ENCODE measurements around the gene LRFN4. TPM values are rescaled to one million over a fixed set of nuclear protein-coding genes. Genes with fewer than 3 reads are reported as not detected.

Gene LRFN4
- 46.0 TPM for total RNA-seq

GRCh38 chr11:66856496-66857233 is at the start of gene LRFN4:
Gene LRFN4, plus strand, starts transcription at chr11:66857064. Its CDS starts 681 bp downstream, at chr11:66857745.

GRCh38 chr11:66842896-66843775 is 13.7 kb upstream of the LRFN4 start, which contains the start of gene RCE1:
Gene RCE1, plus strand, starts transcription at chr11:66843441. Its CDS starts 15 bp downstream, at chr11:66843456.

Other genes with a start within 250 kb of the LRFN4 start
- 82.3 TPM for gene RBM14, start 240.4 kb upstream of the LRFN4 start, total RNA-seq
- gene RBM4, start 218.4 kb upstream of the LRFN4 start, total RNA-seq, result 167 TPM
- gene RBM4B, start 179.2 kb upstream of the LRFN4 start, total RNA-seq, result 110 TPM
- gene SPTBN2, start 127.8 kb upstream of the LRFN4 start, total RNA-seq, result 182 TPM
- gene RCE1, start 13.6 kb upstream of the LRFN4 start, total RNA-seq, result 22.8 TPM
- gene PC, start 101.3 kb downstream of the LRFN4 start, total RNA-seq, result 54.8 TPM
- not detected for gene C11orf86, start 118.2 kb downstream of the LRFN4 start, total RNA-seq
- 0.31 TPM for gene SYT12, start 166.1 kb downstream of the LRFN4 start, total RNA-seq
- not detected for gene RHOD, start 199.8 kb downstream of the LRFN4 start, total RNA-seq

All from parietal lobe (tissue), 1 donor.